C4-2B (cell line): ENCODE results near the gene GRK7.

ENCODE experiments used
- CTCF ChIP-seq: fragments of 450-650 bp; conservative IDR thresholded peaks from 2 replicates; pipeline ENCODE4 v1.5.1; 2017; ENCODE audit warnings: mild to moderate bottlenecking
- ZFX ChIP-seq: fragments of 450-650 bp; IDR thresholded peaks from 2 replicates; pipeline ENCODE4 v1.6.1; 2017

- no peak for TF ChIP-seq CTCF
- no peak for TF ChIP-seq ZFX
Observed at GRCh38 chr3:141779667-141780066, 16.5 kb downstream of the GRK7 start.
